ENCODE results near the gene EIF4EBP2. TPM values are rescaled to one million over a fixed set of nuclear protein-coding genes. Genes with fewer than 3 reads are reported as not detected.
A peak's percentile ranks its signal among the peaks of the same experiment; 100 is the strongest.

EIF4EBP2 gene
- total RNA-seq, 1 donor from 2014 or later, result 71.4 TPM

GRCh38 chr10:70442332-70442988 is 38.5 kb downstream of the EIF4EBP2 start:
- Mint-ChIP-seq H3K27me3 (ENCODE audit: low read depth) (peaks cover 62% of the 10 kb centered on the region), H3K27ac (no peak overlapping the region), H3K36me3 (peaks cover 3% of the 10 kb centered on the region), H3K9me3 (no peaks in the 10 kb centered on the region), H3K4me3 (no peak overlapping the region), H3K4me1 (peaks cover 21% of the 10 kb centered on the region)
- TF ChIP-seq, protein P1, sequence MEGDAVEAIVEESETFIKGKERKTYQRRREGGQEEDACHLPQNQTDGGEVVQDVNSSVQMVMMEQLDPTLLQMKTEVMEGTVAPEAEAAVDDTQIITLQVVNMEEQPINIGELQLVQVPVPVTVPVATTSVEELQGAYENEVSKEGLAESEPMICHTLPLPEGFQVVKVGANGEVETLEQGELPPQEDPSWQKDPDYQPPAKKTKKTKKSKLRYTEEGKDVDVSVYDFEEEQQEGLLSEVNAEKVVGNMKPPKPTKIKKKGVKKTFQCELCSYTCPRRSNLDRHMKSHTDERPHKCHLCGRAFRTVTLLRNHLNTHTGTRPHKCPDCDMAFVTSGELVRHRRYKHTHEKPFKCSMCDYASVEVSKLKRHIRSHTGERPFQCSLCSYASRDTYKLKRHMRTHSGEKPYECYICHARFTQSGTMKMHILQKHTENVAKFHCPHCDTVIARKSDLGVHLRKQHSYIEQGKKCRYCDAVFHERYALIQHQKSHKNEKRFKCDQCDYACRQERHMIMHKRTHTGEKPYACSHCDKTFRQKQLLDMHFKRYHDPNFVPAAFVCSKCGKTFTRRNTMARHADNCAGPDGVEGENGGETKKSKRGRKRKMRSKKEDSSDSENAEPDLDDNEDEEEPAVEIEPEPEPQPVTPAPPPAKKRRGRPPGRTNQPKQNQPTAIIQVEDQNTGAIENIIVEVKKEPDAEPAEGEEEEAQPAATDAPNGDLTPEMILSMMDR (IDR thresholded peaks at IDR 0.05; ENCODE audit: unreplicated experiment), result no peak
- DNase-seq (ENCODE audit: low spot score in 2 of 2, unreplicated experiment in 2 of 2), result no peak

GRCh38 chr10:70444744-70445143 is 40.8 kb downstream of the EIF4EBP2 start:
- peaks cover 40% of the 10 kb centered on the region for H3K27me3 Mint-ChIP-seq (ENCODE audit: low read depth)
- H3K4me1 Mint-ChIP-seq, result peaks cover 21% of the 10 kb centered on the region
- H3K9me3 Mint-ChIP-seq, result no peaks in the 10 kb centered on the region
- H3K4me3 Mint-ChIP-seq, result no peak overlapping the region
- H3K36me3 Mint-ChIP-seq, result no peaks in the 10 kb centered on the region
- TF ChIP-seq, protein P1 (IDR thresholded peaks at IDR 0.05; ENCODE audit: unreplicated experiment), result no peak
- H3K27ac Mint-ChIP-seq, result no peak overlapping the region
- no peak for DNase-seq (ENCODE audit: low spot score in 2 of 2, unreplicated experiment in 2 of 2)

GRCh38 chr10:70445718-70446657 is 42.0 kb downstream of the EIF4EBP2 start:
- H3K4me3 Mint-ChIP-seq, result no peak overlapping the region
- DNase-seq (ENCODE audit: low spot score in 2 of 2, unreplicated experiment in 2 of 2), result no peak
- no peaks in the 10 kb centered on the region for H3K9me3 Mint-ChIP-seq
- TF ChIP-seq, protein P1 (IDR thresholded peaks at IDR 0.05; ENCODE audit: unreplicated experiment), result no peak
- H3K27ac Mint-ChIP-seq, result peak overlapping the region; percentile 5
- peaks cover 12% of the 10 kb centered on the region for H3K4me1 Mint-ChIP-seq
- peaks cover 28% of the 10 kb centered on the region for H3K27me3 Mint-ChIP-seq (ENCODE audit: low read depth)
- no peaks in the 10 kb centered on the region for H3K36me3 Mint-ChIP-seq

DNA sequence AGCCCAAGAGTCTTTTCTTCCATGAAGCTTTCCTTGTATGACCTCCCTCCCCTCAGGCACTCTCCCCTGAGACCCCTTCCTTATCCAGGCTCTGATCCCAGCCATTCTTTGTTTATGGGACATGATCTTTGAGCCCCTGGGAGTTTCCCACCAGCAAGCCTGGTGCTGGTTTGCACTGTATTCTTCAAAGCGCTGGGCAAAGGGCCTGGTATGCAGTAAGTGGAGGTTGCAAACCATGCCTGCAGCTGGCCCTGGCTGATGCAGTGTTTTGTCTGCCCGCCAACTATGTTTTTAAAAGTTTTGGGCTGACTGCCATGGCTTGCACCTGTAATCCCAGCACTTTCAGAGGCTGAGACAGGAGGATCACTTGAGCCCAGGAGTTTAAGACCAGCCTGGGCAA is 44.3 kb downstream of the EIF4EBP2 start:
- H3K36me3 Mint-ChIP-seq, result no peaks in the 10 kb centered on the region
- H3K27me3 Mint-ChIP-seq (ENCODE audit: low read depth), result peaks cover 6% of the 10 kb centered on the region
- H3K27ac Mint-ChIP-seq, result no peak overlapping the region
- H3K4me3 Mint-ChIP-seq, result no peak overlapping the region
- TF ChIP-seq, protein P1 (IDR thresholded peaks at IDR 0.05; ENCODE audit: unreplicated experiment), result no peak
- H3K4me1 Mint-ChIP-seq, result peaks cover 7% of the 10 kb centered on the region
- H3K9me3 Mint-ChIP-seq, result no peaks in the 10 kb centered on the region
- DNase-seq (ENCODE audit: low spot score in 2 of 2, unreplicated experiment in 2 of 2), result no peak

DNA sequence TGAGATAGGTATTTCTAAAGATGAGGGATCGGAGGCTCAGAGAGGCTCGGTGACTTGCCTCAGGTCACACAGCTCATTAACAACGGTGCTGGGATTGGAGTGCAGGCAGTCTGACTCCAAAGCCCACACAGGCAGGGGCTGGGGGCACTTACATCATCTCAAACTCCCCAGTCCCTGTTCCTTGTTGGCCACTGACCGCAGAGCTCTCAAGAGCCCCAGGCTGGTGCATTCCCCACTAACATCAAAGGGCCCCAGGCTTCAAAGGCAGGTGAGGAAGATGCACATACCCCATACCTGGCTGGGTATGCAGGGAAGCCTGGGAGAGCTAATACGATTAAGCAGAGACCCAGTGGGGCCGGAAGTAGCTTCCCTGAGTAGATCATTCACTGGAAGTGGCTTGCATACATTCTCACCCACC is 51.3 kb downstream of the EIF4EBP2 start:
- Mint-ChIP-seq H3K4me3 (no peak overlapping the region), H3K36me3 (no peaks in the 10 kb centered on the region), H3K4me1 (peaks cover 7% of the 10 kb centered on the region), H3K27ac (peak overlapping the region; percentile 6), H3K9me3 (no peaks in the 10 kb centered on the region), H3K27me3 (ENCODE audit: low read depth) (peaks cover 50% of the 10 kb centered on the region)
- TF ChIP-seq, protein P1 (IDR thresholded peaks at IDR 0.05; ENCODE audit: unreplicated experiment), result no peak
- DNase-seq (ENCODE audit: low spot score in 2 of 2, unreplicated experiment in 2 of 2), result no peak

Data from mesothelial cell of epicardium (in vitro differentiated cells).